Lower leg skin (tissue), 4 donors: Measurements from ENCODE around the gene CXCL9. TPM values are rescaled to one million over a fixed set of nuclear protein-coding genes. Genes with fewer than 3 reads are reported as not detected.
"Not testable (repeated sequence)": the region's sequence is repeated elsewhere in the genome, so short reads cannot be mapped to it uniquely, and the experiment has no call there.

ENCODE experiments used
- DNase-seq, 2 donors: peaks; one replicate each; pipeline ENCODE4 v3.0.0-alpha.2; 2019; ENCODE audit warnings: low spot score in 2 of 2
- H3K4me3 ChIP-seq: fragments of 200-600 bp; sonication (generic); 2 replicates; pipeline ENCODE4 v1.5.1; 2017; ENCODE audit warnings: mild to moderate bottlenecking, low read depth; ENCODE audit not compliant: poor library complexity, severe bottlenecking
- POLR2A ChIP-seq, 2 donors: fragments of 450-650 bp; IDR thresholded peaks; one replicate each; pipeline ENCODE4 v1.6.1; 2016 to 2017; ENCODE audit warnings: antibody characterized with exemption in 2 of 2, mild to moderate bottlenecking in 1 of 2, moderate library complexity in 1 of 2
- WGBS, 2 donors: methylation state at CpG; one replicate each; pipeline ENCODE4 v1.1.5; 2018; 5-methylcytosine and 5-hydroxymethylcytosine counted together
- intact Hi-C: fragments of 100-400 bp; cut with DNase I; formaldehyde crosslinking; loops from one replicate; pipeline ENCODE4 v1.15.0; 2023; ENCODE audit warnings: low total_unique reads
- total RNA-seq, 4 donors: library from RNA; depleted of rRNA; stranded (reverse); fragments of >200 nt; gene quantifications; one replicate each; pipeline ENCODE4 v1.1.0, GENCODE V29; 2016
- TF ChIP-seq, protein P1 (sequence below), 3 donors: fragments of 450-650 bp; IDR thresholded peaks; one replicate each; pipeline ENCODE4 v1.5.1; 2016; ENCODE audit warnings: antibody characterized with exemption in 3 of 3, mild to moderate bottlenecking in 3 of 3, moderate library complexity in 2 of 3

Gene CXCL9
- total RNA-seq, 4 donors from 2014 or later: 0.10 to 1.3 (median 0.63) TPM; not detected in 1

DNA sequence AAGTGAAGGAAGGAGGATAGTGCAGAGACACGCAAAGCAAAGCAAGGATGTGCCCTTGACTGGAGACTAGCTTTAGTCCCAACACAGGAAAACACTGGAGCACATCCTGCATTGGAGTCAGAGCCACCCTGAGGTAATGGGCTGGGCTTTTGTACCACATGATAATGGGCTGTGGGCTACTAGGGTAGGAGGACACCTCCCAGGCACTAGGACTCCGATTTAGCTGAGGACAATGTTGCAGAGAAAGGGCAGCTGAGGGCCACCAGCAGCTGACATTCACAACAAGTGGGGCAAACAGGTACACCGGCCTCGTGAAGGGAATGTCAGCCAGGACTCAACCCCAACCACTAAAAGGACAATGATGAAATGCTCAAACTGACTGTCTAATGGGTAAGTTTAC lies 26.7 kb downstream of the CXCL9 start:
- WGBS, 2 donors: 89 to 90% methylated on average over 3 to 4 of the region's 4 CpGs
- H3K4me3 ChIP-seq: no peak overlapping the region
- intact Hi-C loops: no loop called here
- DNase-seq: no peak
- TF ChIP-seq, protein P1, sequence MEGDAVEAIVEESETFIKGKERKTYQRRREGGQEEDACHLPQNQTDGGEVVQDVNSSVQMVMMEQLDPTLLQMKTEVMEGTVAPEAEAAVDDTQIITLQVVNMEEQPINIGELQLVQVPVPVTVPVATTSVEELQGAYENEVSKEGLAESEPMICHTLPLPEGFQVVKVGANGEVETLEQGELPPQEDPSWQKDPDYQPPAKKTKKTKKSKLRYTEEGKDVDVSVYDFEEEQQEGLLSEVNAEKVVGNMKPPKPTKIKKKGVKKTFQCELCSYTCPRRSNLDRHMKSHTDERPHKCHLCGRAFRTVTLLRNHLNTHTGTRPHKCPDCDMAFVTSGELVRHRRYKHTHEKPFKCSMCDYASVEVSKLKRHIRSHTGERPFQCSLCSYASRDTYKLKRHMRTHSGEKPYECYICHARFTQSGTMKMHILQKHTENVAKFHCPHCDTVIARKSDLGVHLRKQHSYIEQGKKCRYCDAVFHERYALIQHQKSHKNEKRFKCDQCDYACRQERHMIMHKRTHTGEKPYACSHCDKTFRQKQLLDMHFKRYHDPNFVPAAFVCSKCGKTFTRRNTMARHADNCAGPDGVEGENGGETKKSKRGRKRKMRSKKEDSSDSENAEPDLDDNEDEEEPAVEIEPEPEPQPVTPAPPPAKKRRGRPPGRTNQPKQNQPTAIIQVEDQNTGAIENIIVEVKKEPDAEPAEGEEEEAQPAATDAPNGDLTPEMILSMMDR (IDR thresholded peaks at IDR 0.05): no peak
- no peak for TF ChIP-seq POLR2A (IDR thresholded peaks at IDR 0.05)

GRCh38 chr4:75976177-75976576 lies 31.1 kb downstream of the CXCL9 start:
- TF ChIP-seq, protein P1 (IDR thresholded peaks at IDR 0.05): no peak
- no peak for TF ChIP-seq POLR2A (IDR thresholded peaks at IDR 0.05)

DNA sequence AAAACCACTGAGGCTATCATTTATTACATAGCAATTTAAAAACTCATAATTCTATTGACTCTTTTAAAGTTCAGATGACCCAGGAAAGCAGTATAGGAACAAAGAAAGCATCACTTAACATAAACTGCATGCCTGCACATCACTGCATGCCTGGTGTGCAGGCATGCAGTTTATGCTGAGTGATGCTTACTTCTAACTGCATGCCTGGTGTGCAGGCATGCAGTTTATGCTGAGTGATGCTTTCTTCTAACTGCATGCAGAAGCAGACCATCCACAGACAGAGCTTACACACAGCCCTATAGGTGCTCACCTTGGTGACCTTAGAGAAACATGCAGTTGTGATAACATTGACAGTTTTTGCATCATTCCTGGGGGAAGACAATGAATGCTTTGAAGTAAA lies 33.5 kb downstream of the CXCL9 start:
- TF ChIP-seq, protein P1 (IDR thresholded peaks at IDR 0.05): no peak
- TF ChIP-seq POLR2A (IDR thresholded peaks at IDR 0.05): no peak
- intact Hi-C loops: no loop called here

More at GRCh38 chr4:75976177-75976576, 31.1 kb downstream of the CXCL9 start:
- intact Hi-C loops: no loop called here
- WGBS, 2 donors: 96 to 99% methylated on average over 2 of the region's 2 CpGs
- no peak for DNase-seq
- H3K4me3 ChIP-seq: no peak overlapping the region

DNA sequence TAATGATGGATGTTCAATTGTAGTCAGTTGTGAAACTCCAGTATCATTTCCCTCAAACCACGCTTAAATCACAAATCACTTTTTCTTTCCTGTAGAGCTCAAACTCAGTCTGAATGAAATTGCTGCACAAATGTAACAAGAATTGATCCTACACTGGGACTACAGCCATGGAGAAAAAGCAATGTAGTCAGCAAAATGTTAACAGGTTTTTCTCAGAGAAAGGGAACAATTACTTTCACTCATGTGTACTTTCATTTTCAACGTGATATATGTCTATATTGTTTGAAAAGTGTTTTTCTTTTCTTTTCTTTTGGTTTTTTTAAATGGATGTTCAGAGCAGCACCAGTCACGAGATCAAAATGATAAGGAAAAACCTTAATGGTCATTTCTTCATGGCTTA lies 39.2 kb downstream of the CXCL9 start:
- H3K4me3 ChIP-seq: no peak overlapping the region
- intact Hi-C loops: no loop called here
- TF ChIP-seq, protein P1 (IDR thresholded peaks at IDR 0.05): no peak
- TF ChIP-seq POLR2A (IDR thresholded peaks at IDR 0.05): no peak
- 88 to 91% methylated on average over 3 of the region's 3 CpGs for WGBS, 2 donors
- no peak for DNase-seq

More for the DNA sequence above, 33.5 kb downstream of the CXCL9 start:
- no peak for DNase-seq
- H3K4me3 ChIP-seq: no peak overlapping the region

GRCh38 chr4:75963558-75963957 lies 43.8 kb downstream of the CXCL9 start:
- no peak for DNase-seq
- TF ChIP-seq POLR2A (IDR thresholded peaks at IDR 0.05): no peak
- TF ChIP-seq, protein P1 (IDR thresholded peaks at IDR 0.05): no peak
- intact Hi-C loops: no loop called here
- no peak overlapping the region for H3K4me3 ChIP-seq
- 46 to 48% methylated on average over 2 of the region's 2 CpGs for WGBS, 2 donors

DNA sequence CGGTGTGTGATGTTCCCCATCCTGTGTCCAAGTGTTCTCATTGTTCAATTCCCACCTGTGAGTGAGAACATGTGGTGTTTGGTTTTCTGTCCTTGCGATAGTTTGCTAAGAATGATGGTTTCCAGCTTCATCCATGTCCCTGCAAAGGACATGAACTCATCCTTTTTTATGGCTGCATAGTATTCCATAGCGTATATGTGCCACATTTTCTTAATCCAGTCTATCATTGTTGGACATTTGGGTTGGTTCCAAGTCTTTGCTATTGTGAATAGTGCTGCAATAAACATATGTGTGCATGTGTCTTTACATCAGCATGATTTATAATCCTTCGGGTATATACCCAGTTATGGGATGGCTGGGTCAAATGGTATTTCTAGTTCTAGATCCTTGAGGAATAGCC lies 45.2 kb downstream of the CXCL9 start:
- H3K4me3 ChIP-seq, intact Hi-C loops: not testable (repeated sequence)
- 97 to 100% methylated on average over 4 of the region's 4 CpGs for WGBS, 2 donors

DNA sequence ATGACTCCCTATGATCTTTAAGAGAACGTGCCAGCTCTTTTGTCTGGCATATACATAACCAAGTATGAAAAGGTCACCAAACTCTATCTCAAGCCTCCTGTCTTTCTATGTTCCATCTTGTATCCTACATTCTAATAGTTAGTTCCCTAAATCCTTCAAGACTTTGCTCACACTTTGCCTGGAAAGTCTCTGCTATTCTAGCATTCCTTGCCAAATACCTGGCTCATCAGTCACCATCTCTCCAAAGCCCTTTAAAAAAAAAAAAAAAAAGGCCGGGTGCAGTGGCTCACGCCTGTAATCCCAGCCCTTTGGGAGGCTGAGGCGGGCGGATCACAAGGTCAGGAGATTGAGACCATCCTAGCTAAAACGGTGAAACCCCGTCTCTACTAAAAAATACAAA lies 48.8 kb downstream of the CXCL9 start:
- WGBS, 2 donors: 96 to 100% methylated on average over 5 to 7 of the region's 7 CpGs
- DNase-seq, intact Hi-C loops: not testable (repeated sequence)

More for the DNA sequence above, 45.2 kb downstream of the CXCL9 start:
- DNase-seq: not testable (repeated sequence)

DNA sequence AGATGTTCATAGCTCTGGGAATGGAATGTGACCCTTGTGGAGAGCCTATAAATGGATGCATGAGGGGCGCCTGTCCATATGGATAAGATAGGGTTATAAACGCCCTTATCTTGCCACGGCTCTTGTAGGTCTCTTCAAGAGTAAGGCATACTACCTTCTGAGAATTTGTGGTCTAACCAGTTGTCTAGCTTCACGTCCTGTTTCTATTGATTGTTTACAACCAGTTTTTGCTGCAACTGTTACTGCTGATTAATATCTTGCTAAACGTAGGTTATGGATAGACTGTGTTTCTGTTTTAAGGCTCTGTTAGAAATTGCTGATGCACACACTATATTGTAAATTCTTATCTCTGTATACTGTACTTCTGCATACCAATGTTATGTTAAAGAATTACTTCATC lies 52.5 kb downstream of the CXCL9 start:
- intact Hi-C loops, DNase-seq, H3K4me3 ChIP-seq: not testable (repeated sequence)
- WGBS, 2 donors: 86 to 92% methylated on average over 5 of the region's 5 CpGs

More for the DNA sequence above, 48.8 kb downstream of the CXCL9 start:
- not testable (repeated sequence) for H3K4me3 ChIP-seq
